GM20431 (cell line): ENCODE data around the gene CADM1.

Source experiments
- in situ Hi-C: fragments of 300-500 bp; cut with MseI, MboI; formaldehyde crosslinking; loops from one replicate; pipeline ENCODE4 v1.15.0; 2020; ENCODE audit warnings: low sequenced_read_pairs; ENCODE audit not compliant: unreplicated experiment

The CADM1 gene

GRCh38 chr11:115330684-115331482 is 173.3 kb downstream of the CADM1 start:
- in situ Hi-C loops, result no loop called here

GRCh38 chr11:115326526-115326925 is 177.7 kb downstream of the CADM1 start:
- in situ Hi-C loops, result loop anchor here (10.0 kb wide), 1 partner anchor 948 kb away; no protein-coding TSS in a partner anchor

GRCh38 chr11:115325523-115325922 is 178.7 kb downstream of the CADM1 start:
- in situ Hi-C loops, result loop anchor here (10.0 kb wide), 1 partner anchor 949 kb away; no protein-coding TSS in a partner anchor

GRCh38 chr11:115324581-115325432 is 179.4 kb downstream of the CADM1 start:
- in situ Hi-C loops, result loop anchor here (10.0 kb wide), 1 partner anchor 950 kb away; no protein-coding TSS in a partner anchor

- in situ Hi-C loops, result loop anchor here (10.0 kb wide), 1 partner anchor 952 kb away; no protein-coding TSS in a partner anchor
Observed at GRCh38 chr11:115322553-115323203, 181.5 kb downstream of the CADM1 start.

- in situ Hi-C loops, result loop anchor here (10.0 kb wide), 1 partner anchor 953 kb away; no protein-coding TSS in a partner anchor
Observed at GRCh38 chr11:115321605-115322289, 182.5 kb downstream of the CADM1 start.

GRCh38 chr11:115317277-115318185 is 186.7 kb downstream of the CADM1 start:
- in situ Hi-C loops, result no loop called here

- in situ Hi-C loops, result no loop called here
Observed at GRCh38 chr11:115316696-115317095, 187.5 kb downstream of the CADM1 start.

- in situ Hi-C loops, result no loop called here
Observed at GRCh38 chr11:115314330-115314920, 189.8 kb downstream of the CADM1 start.

- in situ Hi-C loops, result no loop called here
Observed at GRCh38 chr11:115313224-115313838, 190.9 kb downstream of the CADM1 start.

- in situ Hi-C loops, result no loop called here
Observed at GRCh38 chr11:115311949-115312348, 192.3 kb downstream of the CADM1 start.

GRCh38 chr11:115306689-115307088 is 197.5 kb downstream of the CADM1 start:
- in situ Hi-C loops, result no loop called here

GRCh38 chr11:115304774-115305472 is 199.3 kb downstream of the CADM1 start:
- in situ Hi-C loops, result no loop called here

GRCh38 chr11:115303929-115304531 is 200.2 kb downstream of the CADM1 start:
- in situ Hi-C loops, result no loop called here

- in situ Hi-C loops, result no loop called here
Observed at GRCh38 chr11:115302946-115303703, 201.1 kb downstream of the CADM1 start.
